GM11168 (cell line): Measurements from ENCODE around the gene DYRK1B.
"Not testable (repeated sequence)": the region's sequence is repeated elsewhere in the genome, so short reads cannot be mapped to it uniquely, and the experiment has no call there.

Source experiments
- in situ Hi-C: fragments of 300-500 bp; cut with MboI; formaldehyde crosslinking; loops from one replicate; pipeline ENCODE4 v1.12.0; 2022; ENCODE audit warnings: low sequenced_read_pairs; ENCODE audit not compliant: unreplicated experiment

DYRK1B gene

GRCh38 chr19:39814595-39814994 lies 19.4 kb downstream of the DYRK1B start:
- in situ Hi-C loops = no loop called here

- in situ Hi-C loops = not testable (repeated sequence)
Measured at GRCh38 chr19:39814111-39814510, 19.9 kb downstream of the DYRK1B start.

GRCh38 chr19:39813264-39813993 lies 20.5 kb downstream of the DYRK1B start:
- in situ Hi-C loops = no loop called here

GRCh38 chr19:39811064-39811463 lies 22.9 kb downstream of the DYRK1B start:
- in situ Hi-C loops = no loop called here

GRCh38 chr19:39810424-39810823 lies 23.5 kb downstream of the DYRK1B start:
- in situ Hi-C loops = no loop called here

GRCh38 chr19:39809368-39809767 lies 24.6 kb downstream of the DYRK1B start:
- in situ Hi-C loops = no loop called here

- in situ Hi-C loops = not testable (repeated sequence)
Measured at GRCh38 chr19:39808688-39809087, 25.3 kb downstream of the DYRK1B start.

GRCh38 chr19:39807846-39808364 lies 26.1 kb downstream of the DYRK1B start:
- in situ Hi-C loops = no loop called here

- in situ Hi-C loops = no loop called here
Measured at GRCh38 chr19:39805104-39805503, 28.9 kb downstream of the DYRK1B start.

- in situ Hi-C loops = no loop called here
Measured at GRCh38 chr19:39802958-39803357, 31.0 kb downstream of the DYRK1B start.

GRCh38 chr19:39797083-39797482 lies 36.9 kb downstream of the DYRK1B start:
- in situ Hi-C loops = loop anchor here (10.0 kb wide), 1 partner anchor 48 kb away; the partner anchor contains the start of gene FBL

- in situ Hi-C loops = loop anchor here (10.0 kb wide), 1 partner anchor 49 kb away; the partner anchor contains the start of gene FBL
Measured at GRCh38 chr19:39796000-39796498, 37.9 kb downstream of the DYRK1B start.

GRCh38 chr19:39795001-39795400 lies 39.0 kb downstream of the DYRK1B start:
- in situ Hi-C loops = loop anchor here (10.0 kb wide), 1 partner anchor 50 kb away; the partner anchor contains the start of gene FBL

- in situ Hi-C loops = loop anchor here (10.0 kb wide), 1 partner anchor 52 kb away; the partner anchor contains the start of gene FBL
Measured at GRCh38 chr19:39792999-39793546, 40.9 kb downstream of the DYRK1B start.

GRCh38 chr19:39788244-39788643 lies 45.7 kb downstream of the DYRK1B start:
- in situ Hi-C loops = no loop called here

- in situ Hi-C loops = no loop called here
Measured at GRCh38 chr19:39780894-39781293, 53.1 kb downstream of the DYRK1B start.

- in situ Hi-C loops = loop anchor here (10.0 kb wide), 1 partner anchor 234 kb away; the partner anchor contains the start of gene EID2
Measured at GRCh38 chr19:39778763-39779162, 55.2 kb downstream of the DYRK1B start, which contains the start of gene LEUTX. LEUTX (plus strand) TSS chr19:39778854; CDS start chr19:39778921, 67 bp downstream.
